ENCODE results near the gene SLC25A6.

The SLC25A6 gene

GRCh38 chrX:1400742-1401471 is 9.0 kb upstream of the SLC25A6 start:
- peaks cover 2% of the 10 kb centered on the region for H3K4me1 Mint-ChIP-seq
- no peak overlapping the region for H3K4me3 Mint-ChIP-seq
- no peak overlapping the region for H3K27ac Mint-ChIP-seq
- H3K27me3 Mint-ChIP-seq = no peaks in the 10 kb centered on the region
- no peaks in the 10 kb centered on the region for H3K9me3 Mint-ChIP-seq
- ATAC-seq (no peak), DNase-seq (no peak)
- H3K36me3 Mint-ChIP-seq (ENCODE audit: low read depth) = peaks cover 6% of the 10 kb centered on the region

- no peak for ATAC-seq
- Mint-ChIP-seq H3K27ac (no peak overlapping the region), H3K4me1 (peaks cover 11% of the 10 kb centered on the region), H3K27me3 (no peaks in the 10 kb centered on the region), H3K9me3 (no peaks in the 10 kb centered on the region), H3K36me3 (ENCODE audit: low read depth) (peaks cover 14% of the 10 kb centered on the region), H3K4me3 (no peak overlapping the region)
- DNase-seq = no peak
These were observed 8.1 kb upstream of the SLC25A6 start for GRCh38 chrX:1400049-1400448.

- Mint-ChIP-seq H3K36me3 (ENCODE audit: low read depth) (peaks cover 17% of the 10 kb centered on the region), H3K9me3 (no peaks in the 10 kb centered on the region), H3K27ac (no peak overlapping the region), H3K27me3 (no peaks in the 10 kb centered on the region), H3K4me3 (no peak overlapping the region), H3K4me1 (peaks cover 22% of the 10 kb centered on the region)
- ATAC-seq (peak; percentile 5), DNase-seq (no peak)
These were observed 6.8 kb upstream of the SLC25A6 start for GRCh38 chrX:1398431-1399340.

- no peaks in the 10 kb centered on the region for H3K9me3 Mint-ChIP-seq
- H3K36me3 Mint-ChIP-seq (ENCODE audit: low read depth) = peaks cover 18% of the 10 kb centered on the region
- H3K4me1 Mint-ChIP-seq = peaks cover 29% of the 10 kb centered on the region
- DNase-seq (no peak), ATAC-seq (no peak)
- H3K4me3 Mint-ChIP-seq = no peak overlapping the region
- no peaks in the 10 kb centered on the region for H3K27me3 Mint-ChIP-seq
- H3K27ac Mint-ChIP-seq = no peak overlapping the region
These were observed 5.7 kb upstream of the SLC25A6 start for GRCh38 chrX:1397441-1398270.

GRCh38 chrX:1397001-1397400 is 5.1 kb upstream of the SLC25A6 start:
- Mint-ChIP-seq H3K9me3 (no peaks in the 10 kb centered on the region), H3K36me3 (ENCODE audit: low read depth) (peaks cover 18% of the 10 kb centered on the region), H3K4me3 (no peak overlapping the region), H3K4me1 (peaks cover 29% of the 10 kb centered on the region), H3K27me3 (no peaks in the 10 kb centered on the region), H3K27ac (no peak overlapping the region)
- DNase-seq = no peak
- ATAC-seq = no peak

GRCh38 chrX:1395646-1396216 is 3.8 kb upstream of the SLC25A6 start:
- Mint-ChIP-seq H3K27ac (no peak overlapping the region), H3K4me3 (no peak overlapping the region), H3K9me3 (no peaks in the 10 kb centered on the region), H3K4me1 (peaks cover 36% of the 10 kb centered on the region), H3K27me3 (no peaks in the 10 kb centered on the region), H3K36me3 (ENCODE audit: low read depth) (peaks cover 25% of the 10 kb centered on the region)
- no peak for DNase-seq
- no peak for ATAC-seq

GRCh38 chrX:1394731-1395501 is 3.0 kb upstream of the SLC25A6 start:
- no peak for ATAC-seq
- H3K9me3 Mint-ChIP-seq = no peaks in the 10 kb centered on the region
- H3K27me3 Mint-ChIP-seq = no peaks in the 10 kb centered on the region
- no peak overlapping the region for H3K27ac Mint-ChIP-seq
- H3K4me1 Mint-ChIP-seq = peaks cover 42% of the 10 kb centered on the region
- H3K36me3 Mint-ChIP-seq (ENCODE audit: low read depth) = peaks cover 32% of the 10 kb centered on the region
- H3K4me3 Mint-ChIP-seq = peak overlapping the region; percentile 89
- no peak for DNase-seq

GRCh38 chrX:1393871-1394615 is 2.1 kb upstream of the SLC25A6 start:
- no peaks in the 10 kb centered on the region for H3K27me3 Mint-ChIP-seq
- ATAC-seq (no peak), DNase-seq (no peak)
- H3K36me3 Mint-ChIP-seq (ENCODE audit: low read depth) = peaks cover 40% of the 10 kb centered on the region
- no peaks in the 10 kb centered on the region for H3K9me3 Mint-ChIP-seq
- peaks cover 48% of the 10 kb centered on the region for H3K4me1 Mint-ChIP-seq
- peak overlapping the region; percentile 89 for H3K4me3 Mint-ChIP-seq
- peak overlapping the region; percentile 79 for H3K27ac Mint-ChIP-seq

- peak; percentile 26 for ATAC-seq
- peak; percentile 60 for DNase-seq
- Mint-ChIP-seq H3K36me3 (ENCODE audit: low read depth) (peaks cover 54% of the 10 kb centered on the region), H3K9me3 (no peaks in the 10 kb centered on the region), H3K27me3 (no peaks in the 10 kb centered on the region), H3K4me3 (peak overlapping the region; percentile 89), H3K27ac (peak overlapping the region; percentile 92), H3K4me1 (peaks cover 63% of the 10 kb centered on the region)
These were observed 609 bp upstream of the SLC25A6 start for GRCh38 chrX:1392376-1393068.

GRCh38 chrX:1391370-1391706 is 575 bp downstream of the SLC25A6 start:
- H3K36me3 Mint-ChIP-seq (ENCODE audit: low read depth) = peaks cover 62% of the 10 kb centered on the region
- peaks cover 66% of the 10 kb centered on the region for H3K4me1 Mint-ChIP-seq
- H3K9me3 Mint-ChIP-seq = no peaks in the 10 kb centered on the region
- peak; percentile 96 for DNase-seq
- no peak for ATAC-seq
- peak overlapping the region; percentile 89 for H3K4me3 Mint-ChIP-seq
- H3K27ac Mint-ChIP-seq = peak overlapping the region; percentile 92
- no peaks in the 10 kb centered on the region for H3K27me3 Mint-ChIP-seq

- Mint-ChIP-seq H3K36me3 (ENCODE audit: low read depth) (peaks cover 61% of the 10 kb centered on the region), H3K4me1 (peaks cover 62% of the 10 kb centered on the region), H3K9me3 (no peaks in the 10 kb centered on the region), H3K27me3 (no peaks in the 10 kb centered on the region), H3K4me3 (peak overlapping the region; percentile 89), H3K27ac (peak overlapping the region; percentile 92)
- no peak for ATAC-seq
- DNase-seq = no peak
These were observed 1.1 kb downstream of the SLC25A6 start for GRCh38 chrX:1390621-1391369.

GRCh38 chrX:1389993-1390285 is 2.0 kb downstream of the SLC25A6 start:
- peaks cover 58% of the 10 kb centered on the region for H3K36me3 Mint-ChIP-seq (ENCODE audit: low read depth)
- no peak for ATAC-seq
- peak overlapping the region; percentile 92 for H3K27ac Mint-ChIP-seq
- H3K27me3 Mint-ChIP-seq = no peaks in the 10 kb centered on the region
- H3K4me3 Mint-ChIP-seq = peak overlapping the region; percentile 89
- H3K9me3 Mint-ChIP-seq = no peaks in the 10 kb centered on the region
- no peak for DNase-seq
- H3K4me1 Mint-ChIP-seq = peaks cover 54% of the 10 kb centered on the region

Data from activated naive CD8-positive, alpha-beta T cell treated with anti-CD3 and anti-CD28 coated beads, Interleukin-2, amount 50 U/mL, for 24 hours (primary cell).